Muscle layer of colon (tissue), 2 donors: ENCODE data around the gene ZNF397.

Experiments used
- H3K27ac ChIP-seq: one replicate; pipeline ENCODE4 v1.7.0; 2013; ENCODE audit warnings: low read depth, mild to moderate bottlenecking, low read length, moderate library complexity
- H3K27me3 ChIP-seq, 2 donors: one replicate each; pipeline ENCODE4 v1.7.0; 2013; ENCODE audit warnings: low read length in 2 of 2, mild to moderate bottlenecking in 2 of 2; ENCODE audit not compliant: insufficient read depth in 2 of 2, control insufficient read depth in 1 of 2
- H3K36me3 ChIP-seq: one replicate; pipeline ENCODE4 v1.7.0; 2013; ENCODE audit warnings: mild to moderate bottlenecking, low read length; ENCODE audit not compliant: insufficient read depth
- H3K4me1 ChIP-seq: one replicate; pipeline ENCODE4 v1.7.0; 2013; ENCODE audit warnings: mild to moderate bottlenecking, low read length; ENCODE audit not compliant: insufficient read depth
- H3K4me3 ChIP-seq, 2 donors: one replicate each; pipeline ENCODE4 v1.7.0; 2013; ENCODE audit warnings: low read length in 2 of 2, low read depth in 1 of 2, mild to moderate bottlenecking in 1 of 2, moderate library complexity in 1 of 2
- H3K9ac ChIP-seq: one replicate; pipeline ENCODE4 v1.7.0; 2013; ENCODE audit warnings: low read length
- H3K9me3 ChIP-seq: one replicate; pipeline ENCODE4 v1.7.0; 2013; ENCODE audit warnings: mild to moderate bottlenecking, low read length
- donor health status: abdominal sarcoma.
- donor health status: Adenocarcinoma of cecum.

ZNF397 gene

DNA sequence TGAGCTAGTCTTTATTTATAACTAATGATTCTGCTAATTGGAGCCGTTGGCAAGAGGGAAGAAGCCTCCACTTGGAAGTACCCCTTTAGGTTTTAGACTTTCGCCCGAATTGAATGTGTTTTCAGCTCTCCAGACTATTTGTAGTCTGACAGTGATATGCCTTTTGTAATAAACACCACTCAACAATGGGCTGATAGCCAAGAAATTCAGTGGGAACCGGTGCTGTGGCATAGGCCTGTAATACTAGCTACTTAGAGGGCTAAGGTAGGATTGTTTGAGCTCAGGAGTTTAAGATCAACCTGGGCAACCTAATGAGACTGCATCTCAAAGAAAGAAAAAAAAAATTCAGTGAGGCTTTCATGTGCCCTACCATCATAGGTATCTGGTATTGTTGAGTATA is 62.8 kb downstream of the ZNF397 start:
- Histone ChIP-seq H3K36me3 (peaks cover 26% of the 10 kb centered on the region), H3K9me3 (peaks cover 41% of the 10 kb centered on the region)

DNA sequence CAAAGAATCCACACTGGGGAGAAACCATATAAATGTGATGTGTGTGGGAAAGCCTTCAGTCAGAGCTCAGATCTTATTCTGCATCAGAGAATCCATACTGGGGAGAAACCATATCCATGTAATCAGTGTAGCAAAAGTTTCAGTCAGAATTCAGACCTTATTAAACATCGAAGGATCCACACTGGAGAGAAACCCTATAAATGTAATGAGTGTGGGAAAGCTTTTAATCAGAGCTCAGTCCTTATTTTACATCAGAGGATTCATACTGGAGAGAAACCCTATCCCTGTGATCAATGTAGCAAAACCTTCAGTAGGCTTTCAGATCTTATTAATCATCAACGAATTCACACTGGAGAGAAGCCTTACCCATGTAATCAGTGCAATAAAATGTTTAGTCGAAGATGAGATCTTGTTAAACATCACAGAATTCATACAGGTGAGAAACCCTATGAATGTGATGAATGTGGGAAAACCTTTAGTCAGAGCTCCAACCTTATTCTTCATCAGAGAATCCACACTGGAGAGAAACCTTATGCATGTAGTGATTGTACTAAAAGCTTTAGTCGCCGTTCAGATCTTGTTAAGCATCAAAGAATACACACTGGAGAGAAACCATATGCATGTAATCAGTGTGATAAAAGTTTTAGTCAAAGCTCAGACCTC is 65.9 kb downstream of the ZNF397 start:
- no peak overlapping the region for H3K9ac ChIP-seq
- no peaks in the 10 kb centered on the region for H3K4me1 ChIP-seq
- H3K9me3 ChIP-seq: peaks cover 48% of the 10 kb centered on the region
- no peak overlapping the region for H3K27ac ChIP-seq
- peaks cover 26% of the 10 kb centered on the region for H3K36me3 ChIP-seq
- H3K4me3 ChIP-seq: peak overlapping the region in 1 of 2 donors; percentile 21
- no peaks in the 10 kb centered on the region for H3K27me3 ChIP-seq

More for the DNA sequence above, 62.8 kb downstream of the ZNF397 start:
- H3K27me3 ChIP-seq: no peaks in the 10 kb centered on the region
- no peak overlapping the region for H3K4me3 ChIP-seq
- no peak overlapping the region for H3K27ac ChIP-seq
- H3K9ac ChIP-seq: no peak overlapping the region
- H3K4me1 ChIP-seq: no peaks in the 10 kb centered on the region
